ENCODE measurements around the gene ZMAT5.

The ZMAT5 gene

GRCh38 chr22:29753808-29754657 is 12.8 kb downstream of the ZMAT5 start:
- H3K4me3 ChIP-seq (ENCODE audit: low read depth, low read length) = no peak overlapping the region
- TF ChIP-seq, protein P1, sequence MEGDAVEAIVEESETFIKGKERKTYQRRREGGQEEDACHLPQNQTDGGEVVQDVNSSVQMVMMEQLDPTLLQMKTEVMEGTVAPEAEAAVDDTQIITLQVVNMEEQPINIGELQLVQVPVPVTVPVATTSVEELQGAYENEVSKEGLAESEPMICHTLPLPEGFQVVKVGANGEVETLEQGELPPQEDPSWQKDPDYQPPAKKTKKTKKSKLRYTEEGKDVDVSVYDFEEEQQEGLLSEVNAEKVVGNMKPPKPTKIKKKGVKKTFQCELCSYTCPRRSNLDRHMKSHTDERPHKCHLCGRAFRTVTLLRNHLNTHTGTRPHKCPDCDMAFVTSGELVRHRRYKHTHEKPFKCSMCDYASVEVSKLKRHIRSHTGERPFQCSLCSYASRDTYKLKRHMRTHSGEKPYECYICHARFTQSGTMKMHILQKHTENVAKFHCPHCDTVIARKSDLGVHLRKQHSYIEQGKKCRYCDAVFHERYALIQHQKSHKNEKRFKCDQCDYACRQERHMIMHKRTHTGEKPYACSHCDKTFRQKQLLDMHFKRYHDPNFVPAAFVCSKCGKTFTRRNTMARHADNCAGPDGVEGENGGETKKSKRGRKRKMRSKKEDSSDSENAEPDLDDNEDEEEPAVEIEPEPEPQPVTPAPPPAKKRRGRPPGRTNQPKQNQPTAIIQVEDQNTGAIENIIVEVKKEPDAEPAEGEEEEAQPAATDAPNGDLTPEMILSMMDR (IDR thresholded peaks at IDR 0.05; ENCODE audit: low read depth, low read length) = no peak

DNA sequence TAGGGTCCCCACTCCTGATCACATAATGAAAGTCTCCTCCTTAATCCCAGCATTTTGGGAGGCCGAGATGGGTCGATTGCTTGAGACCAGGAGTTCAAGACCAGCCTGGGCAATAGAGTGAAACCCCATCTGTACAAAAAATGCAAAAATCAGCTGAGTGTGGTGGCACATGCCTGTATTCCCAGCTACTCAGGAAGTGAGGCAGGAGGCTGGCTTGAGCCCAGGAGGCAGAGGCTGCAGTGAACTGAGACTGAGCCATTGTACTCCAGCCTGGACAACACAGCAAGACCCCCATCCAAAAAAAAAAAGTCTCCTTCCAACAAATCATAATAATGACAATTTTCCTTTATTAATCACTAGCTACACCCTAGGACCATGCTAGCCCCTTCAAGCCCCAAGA is 15.1 kb downstream of the ZMAT5 start:
- TF ChIP-seq, protein P1 (IDR thresholded peaks at IDR 0.05; ENCODE audit: low read depth, low read length) = no peak
- no peak overlapping the region for H3K4me3 ChIP-seq (ENCODE audit: low read depth, low read length)

- H3K4me3 ChIP-seq (ENCODE audit: low read depth, low read length) = no peak overlapping the region
Observed at GRCh38 chr22:29750559-29751538, 16.0 kb downstream of the ZMAT5 start.

DNA sequence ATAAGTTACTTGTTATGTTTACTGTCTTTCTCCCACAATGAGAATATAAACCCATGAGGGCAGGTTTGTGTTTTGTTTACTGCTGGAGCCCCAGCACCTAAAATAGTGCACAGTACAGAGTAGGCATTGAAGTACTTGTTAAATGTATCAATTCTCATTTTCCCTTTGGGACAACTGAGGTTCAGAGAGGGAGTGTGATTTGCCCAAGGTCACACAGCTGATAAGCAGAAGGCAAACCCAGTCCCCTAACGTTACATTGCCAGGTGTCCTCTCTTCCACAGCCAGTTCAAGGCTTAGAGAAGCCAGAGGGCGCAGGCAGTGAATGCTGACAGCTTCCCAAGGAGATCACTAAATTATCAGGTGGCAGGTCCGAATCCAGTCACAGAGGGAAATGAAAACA is 16.8 kb downstream of the ZMAT5 start:
- no peak overlapping the region for H3K4me3 ChIP-seq (ENCODE audit: low read depth, low read length)
- TF ChIP-seq, protein P1 (IDR thresholded peaks at IDR 0.05; ENCODE audit: low read depth, low read length) = no peak

More at GRCh38 chr22:29750559-29751538, 16.0 kb downstream of the ZMAT5 start:
- TF ChIP-seq, protein P1 (IDR thresholded peaks at IDR 0.05; ENCODE audit: low read depth, low read length) = no peak

GRCh38 chr22:29748248-29748893 is 18.4 kb downstream of the ZMAT5 start:
- H3K4me3 ChIP-seq (ENCODE audit: low read depth, low read length) = no peak overlapping the region
- TF ChIP-seq, protein P1 (IDR thresholded peaks at IDR 0.05; ENCODE audit: low read depth, low read length) = no peak

GRCh38 chr22:29747832-29748231 is 19.0 kb downstream of the ZMAT5 start:
- TF ChIP-seq, protein P1 (IDR thresholded peaks at IDR 0.05; ENCODE audit: low read depth, low read length) = no peak
- no peak overlapping the region for H3K4me3 ChIP-seq (ENCODE audit: low read depth, low read length)

Measured in WI38 (cell line).